ENCODE data around the gene MED27.

Gene MED27

DNA sequence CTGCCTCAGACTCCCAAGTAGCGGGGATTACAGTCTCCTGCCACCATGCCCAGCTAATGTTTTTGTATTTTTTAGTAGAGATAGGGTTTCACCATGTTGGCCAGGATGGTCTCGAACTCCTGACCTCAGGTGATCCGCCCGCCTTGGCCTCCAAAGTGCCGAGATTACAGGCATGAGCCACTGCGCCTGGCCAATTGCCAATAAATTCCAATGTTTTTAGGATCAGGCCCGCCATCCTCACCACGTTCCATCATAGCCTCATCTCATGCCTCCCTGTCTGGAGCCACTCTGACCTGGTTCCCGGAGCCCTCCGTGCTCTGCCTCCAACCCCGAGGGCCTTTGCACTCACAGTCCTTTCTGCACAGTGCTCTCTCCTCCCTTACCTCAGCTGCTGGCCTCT lies 268.3 kb downstream of the MED27 start:
- H3K27me3 ChIP-seq (ENCODE audit: insufficient read depth, low read length, poor library complexity, severe bottlenecking) = no peaks in the 10 kb centered on the region

DNA sequence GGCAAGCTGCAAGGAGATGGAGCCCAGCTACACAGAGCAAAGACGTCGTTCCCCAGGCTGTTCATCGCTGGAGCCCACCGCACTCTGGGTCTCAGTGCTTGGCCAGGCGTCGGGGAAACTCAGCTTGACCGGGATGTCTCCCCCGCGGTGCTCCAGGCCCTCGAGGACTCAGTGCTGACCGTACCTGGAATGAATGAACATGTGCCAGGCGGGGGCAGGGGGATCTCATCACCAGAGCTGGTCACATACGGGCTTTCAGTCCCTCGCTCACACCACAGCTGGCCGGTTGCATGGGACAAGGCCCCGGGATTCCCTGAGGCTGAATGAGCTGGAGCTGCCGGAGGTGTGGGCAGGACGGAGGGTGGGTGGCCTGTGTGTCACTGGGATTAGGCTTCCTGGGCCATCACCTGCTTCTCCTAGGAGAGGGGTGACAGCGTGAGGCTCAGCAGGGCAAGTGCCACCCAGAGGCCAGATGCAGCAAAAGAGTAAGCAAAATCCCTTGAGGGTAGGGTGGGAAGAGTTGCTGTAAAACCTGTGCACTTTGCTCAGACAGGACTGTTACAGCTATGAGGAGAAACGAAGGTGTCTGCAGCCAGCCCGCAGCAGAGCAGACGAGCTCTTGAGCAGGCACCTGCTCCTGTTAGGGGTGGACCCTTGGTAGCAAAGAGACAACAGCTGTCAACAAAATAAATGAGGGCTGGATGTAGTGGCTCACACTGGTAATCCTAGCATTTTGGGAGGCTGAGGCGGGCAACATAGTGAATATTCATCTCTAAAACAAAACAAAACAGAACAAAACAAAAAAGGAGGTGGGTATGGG lies 269.1 kb downstream of the MED27 start:
- TF ChIP-seq, protein P1, sequence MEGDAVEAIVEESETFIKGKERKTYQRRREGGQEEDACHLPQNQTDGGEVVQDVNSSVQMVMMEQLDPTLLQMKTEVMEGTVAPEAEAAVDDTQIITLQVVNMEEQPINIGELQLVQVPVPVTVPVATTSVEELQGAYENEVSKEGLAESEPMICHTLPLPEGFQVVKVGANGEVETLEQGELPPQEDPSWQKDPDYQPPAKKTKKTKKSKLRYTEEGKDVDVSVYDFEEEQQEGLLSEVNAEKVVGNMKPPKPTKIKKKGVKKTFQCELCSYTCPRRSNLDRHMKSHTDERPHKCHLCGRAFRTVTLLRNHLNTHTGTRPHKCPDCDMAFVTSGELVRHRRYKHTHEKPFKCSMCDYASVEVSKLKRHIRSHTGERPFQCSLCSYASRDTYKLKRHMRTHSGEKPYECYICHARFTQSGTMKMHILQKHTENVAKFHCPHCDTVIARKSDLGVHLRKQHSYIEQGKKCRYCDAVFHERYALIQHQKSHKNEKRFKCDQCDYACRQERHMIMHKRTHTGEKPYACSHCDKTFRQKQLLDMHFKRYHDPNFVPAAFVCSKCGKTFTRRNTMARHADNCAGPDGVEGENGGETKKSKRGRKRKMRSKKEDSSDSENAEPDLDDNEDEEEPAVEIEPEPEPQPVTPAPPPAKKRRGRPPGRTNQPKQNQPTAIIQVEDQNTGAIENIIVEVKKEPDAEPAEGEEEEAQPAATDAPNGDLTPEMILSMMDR (conservative IDR thresholded peaks at IDR 0.05; ENCODE audit: low read length) = peak; percentile 30
- TF ChIP-seq EZH2phosphoT487 (IDR thresholded peaks at IDR 0.05; ENCODE audit: borderline replicate concordance) = no peak

More for the DNA sequence above, 268.3 kb downstream of the MED27 start:
- no peaks in the 10 kb centered on the region for H3K9me3 ChIP-seq (ENCODE audit: insufficient read depth, low read depth, low read length)
- H3K4me2 ChIP-seq (ENCODE audit: low read depth, low read length, poor library complexity, severe bottlenecking) = no peak overlapping the region
- H4K20me1 ChIP-seq (ENCODE audit: insufficient read depth, low read length, poor library complexity, severe bottlenecking) = no peaks in the 10 kb centered on the region
- no peak for TF ChIP-seq EZH2phosphoT487 (IDR thresholded peaks at IDR 0.05; ENCODE audit: borderline replicate concordance)
- TF ChIP-seq, protein P1 (conservative IDR thresholded peaks at IDR 0.05; ENCODE audit: low read length) = no peak
- H3F3A ChIP-seq (ENCODE audit: low read depth) = no peaks in the 10 kb centered on the region
- H3K79me2 ChIP-seq (ENCODE audit: insufficient read depth, low read length) = no peaks in the 10 kb centered on the region
- H2AFZ ChIP-seq (ENCODE audit: low read length) = no peak overlapping the region
- no peak overlapping the region for H3K4me3 ChIP-seq (ENCODE audit: low read length, poor library complexity, severe bottlenecking)
- no peaks in the 10 kb centered on the region for H3K9me2 ChIP-seq (replicated peaks; ENCODE audit: low read depth, low read length)
- no peak overlapping the region for H3K9ac ChIP-seq (ENCODE audit: low read depth, low read length, poor library complexity, severe bottlenecking)
- no peaks in the 10 kb centered on the region for H3K36me3 ChIP-seq (ENCODE audit: insufficient read depth, low read length)
- H3K4me1 ChIP-seq (ENCODE audit: insufficient read depth, low read length, poor library complexity, severe bottlenecking) = no peaks in the 10 kb centered on the region

More for the DNA sequence above, 269.1 kb downstream of the MED27 start:
- Histone ChIP-seq H3K9ac (ENCODE audit: low read depth, low read length, poor library complexity, severe bottlenecking) (no peak overlapping the region), H3F3A (ENCODE audit: low read depth) (no peaks in the 10 kb centered on the region), H3K4me1 (ENCODE audit: insufficient read depth, low read length, poor library complexity, severe bottlenecking) (no peaks in the 10 kb centered on the region), H3K9me2 (replicated peaks; ENCODE audit: low read depth, low read length) (no peaks in the 10 kb centered on the region), H4K20me1 (ENCODE audit: insufficient read depth, low read length, poor library complexity, severe bottlenecking) (no peaks in the 10 kb centered on the region), H3K4me3 (ENCODE audit: low read length, poor library complexity, severe bottlenecking) (no peak overlapping the region), H2AFZ (ENCODE audit: low read length) (no peak overlapping the region), H3K4me2 (ENCODE audit: low read depth, low read length, poor library complexity, severe bottlenecking) (no peak overlapping the region), H3K27me3 (ENCODE audit: insufficient read depth, low read length, poor library complexity, severe bottlenecking) (no peaks in the 10 kb centered on the region), H3K79me2 (ENCODE audit: insufficient read depth, low read length) (no peaks in the 10 kb centered on the region), H3K36me3 (ENCODE audit: insufficient read depth, low read length) (no peaks in the 10 kb centered on the region), H3K9me3 (ENCODE audit: insufficient read depth, low read depth, low read length) (no peaks in the 10 kb centered on the region)
